Esophagus squamous epithelium (tissue), 5 donors: ENCODE data around the gene HS6ST2. TPM values are rescaled to one million over a fixed set of nuclear protein-coding genes. Genes with fewer than 3 reads are reported as not detected.

Experiments used
- DNase-seq: peaks from one replicate; lab custom pipeline; 2025; lab: John Stamatoyannopoulos, UW
- H3K27ac ChIP-seq, 4 donors: fragments of 200-600 bp; sonication (generic); one replicate each; pipeline ENCODE4 v1.5.1; 2016 to 2019; ENCODE audit warnings: mild to moderate bottlenecking in 1 of 4
- H3K27me3 ChIP-seq, 4 donors: fragments of 200-600 bp; sonication (generic); 1 replicate in 3 of 4; 2 replicates in 1 of 4; pipeline versions ENCODE4 v1.5.1 to v1.6.0; 2017 to 2021; ENCODE audit warnings: antibody characterized with exemption in 1 of 4
- H3K36me3 ChIP-seq, 3 donors: fragments of 200-600 bp; sonication (generic); one replicate each; pipeline ENCODE4 v1.5.1; 2016 to 2019
- H3K4me1 ChIP-seq, 3 donors: fragments of 200-600 bp; sonication (generic); one replicate each; pipeline ENCODE4 v1.5.1; 2017 to 2019
- H3K4me3 ChIP-seq, 4 donors: fragments of 200-600 bp; sonication (generic); 1 replicate in 3 of 4; 2 replicates in 1 of 4; pipeline ENCODE4 v1.5.1; 2016 to 2019; ENCODE audit warnings: mild to moderate bottlenecking in 2 of 4, moderate library complexity in 1 of 4
- H3K9me3 ChIP-seq, 3 donors: fragments of 200-600 bp; sonication (generic); one replicate each; pipeline ENCODE4 v1.5.1; 2016 to 2019
- POLR2A ChIP-seq, 4 donors: fragments of 450-650 bp; IDR thresholded peaks; one replicate each; pipeline ENCODE4 v1.6.1; 2017; ENCODE audit warnings: antibody characterized with exemption in 4 of 4, mild to moderate bottlenecking in 4 of 4, moderate library complexity in 3 of 4
- WGBS, 2 donors: methylation state at CpG; one replicate each; pipeline ENCODE4 v1.1.5; 2018; 5-methylcytosine and 5-hydroxymethylcytosine counted together
- intact Hi-C: fragments of 100-400 bp; cut with DNase I; formaldehyde crosslinking; loops from one replicate; pipeline ENCODE4 v1.15.0; 2022
- total RNA-seq, 4 donors: library from RNA; depleted of rRNA; stranded (reverse); fragments of >200 nt; gene quantifications; one replicate each; pipeline ENCODE4 v1.1.0, GENCODE V29; 2016
- TF ChIP-seq, protein P1 (sequence below), 6 experiments: fragments of 450-650 bp in 4 of 6; fragments of 200-600 bp in 2 of 6; sonication (generic) in 2 of 6; IDR thresholded peaks; one replicate each; pipeline ENCODE4 v1.5.1; 2016 to 2019; ENCODE audit warnings: antibody characterized with exemption in 6 of 6, mild to moderate bottlenecking in 4 of 6, moderate library complexity in 4 of 6
- donor health status: DM: yes; HTN: yes; CAD: no.

The HS6ST2 gene
- total RNA-seq, 4 donors from 2014 or later: 6.3 to 9.0 (median 7.1) TPM

GRCh38 chrX:132668178-132668577, 290.3 kb downstream of the HS6ST2 start:
- intact Hi-C loops: no loop called here
- H3K36me3 ChIP-seq: no peaks in the 10 kb centered on the region
- peaks cover 0 to 2% (median 0%) of the 10 kb centered on the region in 4 donors for H3K27me3 ChIP-seq
- H3K4me3 ChIP-seq: no peak overlapping the region
- peaks cover 0 to 4% (median 0%) of the 10 kb centered on the region in 3 donors for H3K4me1 ChIP-seq
- H3K27ac ChIP-seq: no peak overlapping the region
- DNase-seq: no peak
- 70 to 90% methylated on average over 3 to 5 of the region's 6 CpGs for WGBS, 2 donors
- no peaks in the 10 kb centered on the region for H3K9me3 ChIP-seq
- TF ChIP-seq, protein P1, sequence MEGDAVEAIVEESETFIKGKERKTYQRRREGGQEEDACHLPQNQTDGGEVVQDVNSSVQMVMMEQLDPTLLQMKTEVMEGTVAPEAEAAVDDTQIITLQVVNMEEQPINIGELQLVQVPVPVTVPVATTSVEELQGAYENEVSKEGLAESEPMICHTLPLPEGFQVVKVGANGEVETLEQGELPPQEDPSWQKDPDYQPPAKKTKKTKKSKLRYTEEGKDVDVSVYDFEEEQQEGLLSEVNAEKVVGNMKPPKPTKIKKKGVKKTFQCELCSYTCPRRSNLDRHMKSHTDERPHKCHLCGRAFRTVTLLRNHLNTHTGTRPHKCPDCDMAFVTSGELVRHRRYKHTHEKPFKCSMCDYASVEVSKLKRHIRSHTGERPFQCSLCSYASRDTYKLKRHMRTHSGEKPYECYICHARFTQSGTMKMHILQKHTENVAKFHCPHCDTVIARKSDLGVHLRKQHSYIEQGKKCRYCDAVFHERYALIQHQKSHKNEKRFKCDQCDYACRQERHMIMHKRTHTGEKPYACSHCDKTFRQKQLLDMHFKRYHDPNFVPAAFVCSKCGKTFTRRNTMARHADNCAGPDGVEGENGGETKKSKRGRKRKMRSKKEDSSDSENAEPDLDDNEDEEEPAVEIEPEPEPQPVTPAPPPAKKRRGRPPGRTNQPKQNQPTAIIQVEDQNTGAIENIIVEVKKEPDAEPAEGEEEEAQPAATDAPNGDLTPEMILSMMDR (IDR thresholded peaks at IDR 0.05): no peak
- no peak for TF ChIP-seq POLR2A (IDR thresholded peaks at IDR 0.05)

DNA sequence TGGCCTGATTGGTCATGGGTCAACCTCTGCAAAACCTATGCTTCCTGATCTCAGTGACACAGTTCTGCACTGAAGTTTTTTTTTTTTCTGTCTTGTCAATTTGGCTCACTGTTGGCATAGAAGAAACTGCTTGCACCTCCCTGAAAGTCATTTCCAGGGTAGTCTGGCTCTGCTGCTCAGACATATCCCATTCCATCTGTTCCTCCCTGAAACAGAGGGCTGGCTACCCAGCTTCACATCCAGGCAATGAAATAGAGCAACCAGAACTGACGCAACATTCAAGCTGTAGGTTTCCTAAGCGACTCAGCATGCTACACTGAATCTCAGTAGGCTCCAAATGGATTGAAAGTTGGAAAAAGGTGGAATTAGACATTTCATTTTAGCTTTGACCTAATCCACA, 292.8 kb downstream of the HS6ST2 start:
- H3K27ac ChIP-seq: no peak overlapping the region
- no peaks in the 10 kb centered on the region for H3K36me3 ChIP-seq
- DNase-seq: no peak
- H3K9me3 ChIP-seq: no peaks in the 10 kb centered on the region
- H3K27me3 ChIP-seq: peaks cover 0 to 2% (median 0%) of the 10 kb centered on the region in 4 donors
- peaks cover 0 to 4% (median 0%) of the 10 kb centered on the region in 3 donors for H3K4me1 ChIP-seq
- intact Hi-C loops: no loop called here
- WGBS, 2 donors: no CpG with 5 or more reads among the region's 2 CpGs
- TF ChIP-seq, protein P1 (IDR thresholded peaks at IDR 0.05): no peak
- no peak for TF ChIP-seq POLR2A (IDR thresholded peaks at IDR 0.05)
- no peak overlapping the region for H3K4me3 ChIP-seq

GRCh38 chrX:132664273-132664672, 294.2 kb downstream of the HS6ST2 start:
- no peak for TF ChIP-seq POLR2A (IDR thresholded peaks at IDR 0.05)
- TF ChIP-seq, protein P1 (IDR thresholded peaks at IDR 0.05): no peak
- intact Hi-C loops: no loop called here
- WGBS, 2 donors: 40 to 75% methylated on average over 2 to 3 of the region's 3 CpGs
- Histone ChIP-seq H3K36me3 (no peaks in the 10 kb centered on the region), H3K27ac (no peak overlapping the region), H3K27me3 (peaks cover 0 to 2% (median 0%) of the 10 kb centered on the region in 4 donors), H3K9me3 (no peaks in the 10 kb centered on the region), H3K4me3 (no peak overlapping the region), H3K4me1 (peaks cover 0 to 4% (median 0%) of the 10 kb centered on the region in 3 donors)
- DNase-seq: no peak

DNA sequence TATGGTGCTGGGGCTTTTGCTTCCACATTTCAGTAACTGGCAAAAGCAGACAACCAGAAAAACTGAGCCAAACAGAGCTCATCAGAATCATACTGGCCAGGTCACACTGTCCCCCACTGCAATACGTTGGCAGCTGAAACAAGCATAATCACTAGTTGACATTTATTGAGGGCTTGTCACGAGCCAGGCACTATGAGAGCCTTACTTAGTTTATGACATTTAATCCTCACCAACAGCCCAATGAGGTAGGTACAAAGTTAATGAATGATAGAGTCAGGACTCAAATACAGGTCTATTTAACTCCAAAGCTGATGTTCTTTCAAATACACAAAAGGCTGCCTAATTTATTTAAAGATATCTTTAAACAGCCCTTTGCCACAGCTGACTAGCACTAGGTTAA, 295.6 kb downstream of the HS6ST2 start:
- no peak for DNase-seq
- peaks cover 0 to 4% (median 0%) of the 10 kb centered on the region in 3 donors for H3K4me1 ChIP-seq
- no peaks in the 10 kb centered on the region for H3K9me3 ChIP-seq
- WGBS, 2 donors: 33 to 69% methylated on average over 2 of the region's 2 CpGs
- intact Hi-C loops: no loop called here
- H3K4me3 ChIP-seq: no peak overlapping the region
- no peak for TF ChIP-seq POLR2A (IDR thresholded peaks at IDR 0.05)
- TF ChIP-seq, protein P1 (IDR thresholded peaks at IDR 0.05): no peak
- peaks cover 0 to 2% (median 0%) of the 10 kb centered on the region in 4 donors for H3K27me3 ChIP-seq
- no peaks in the 10 kb centered on the region for H3K36me3 ChIP-seq
- no peak overlapping the region for H3K27ac ChIP-seq

DNA sequence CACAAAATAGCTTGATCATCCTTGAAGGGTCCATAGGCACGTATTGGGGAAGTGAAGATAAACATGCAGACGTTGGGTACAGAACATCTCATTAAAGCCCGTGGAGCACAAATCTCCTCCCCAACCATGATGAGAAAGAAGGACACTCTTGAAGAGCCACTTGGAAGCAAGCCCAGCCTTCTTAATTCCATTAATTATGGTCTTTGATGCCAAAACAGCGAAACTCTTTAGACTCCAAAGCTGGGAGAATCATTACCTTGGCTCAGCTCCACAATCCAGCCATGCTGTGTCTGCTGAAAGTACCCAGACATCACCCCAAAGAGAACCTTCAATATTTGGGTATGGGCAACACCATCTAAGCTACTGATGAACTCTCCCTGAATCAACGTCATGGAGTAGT, 300.6 kb downstream of the HS6ST2 start:
- WGBS, 2 donors: 69 to 82% methylated on average over 3 to 5 of the region's 5 CpGs
- no peak overlapping the region for H3K4me3 ChIP-seq
- no peaks in the 10 kb centered on the region for H3K36me3 ChIP-seq
- no peaks in the 10 kb centered on the region for H3K9me3 ChIP-seq
- DNase-seq: no peak
- H3K27ac ChIP-seq: no peak overlapping the region
- no peaks in the 10 kb centered on the region for H3K4me1 ChIP-seq
- no peak for TF ChIP-seq POLR2A (IDR thresholded peaks at IDR 0.05)
- TF ChIP-seq, protein P1 (IDR thresholded peaks at IDR 0.05): no peak
- no peaks in the 10 kb centered on the region for H3K27me3 ChIP-seq
- intact Hi-C loops: no loop called here
